GM12891 (cell line): ENCODE measurements around the gene SLC13A3.

Experiments
- DNase-seq: peaks from one replicate; pipeline ENCODE4 v3.0.0; 2011; ENCODE audit warnings: low spot score; ENCODE audit not compliant: insufficient read length
- FAIRE-seq: peaks from 2 replicates; lab custom pipeline; 2011; peaks lifted over from hg19 to GRCh38; lab: Jason Lieb, UNC
- PAX5 ChIP-seq: IDR thresholded peaks from 2 replicates; pipeline ENCODE4 v1.6.1; 2011; ENCODE audit warnings: low read length, moderate library complexity, mild to moderate bottlenecking; ENCODE audit not compliant: insufficient read depth, severe bottlenecking
- POLR2A ChIP-seq: IDR thresholded peaks from 2 replicates; pipeline ENCODE4 v1.6.1; 2011; ENCODE audit warnings: low read depth, low read length, control low read depth
- POLR2AphosphoS5 ChIP-seq: IDR thresholded peaks from 2 replicates; pipeline ENCODE4 v1.6.1; 2011; ENCODE audit warnings: low read depth, low read length, control low read depth
- POU2F2 ChIP-seq: IDR thresholded peaks from 2 replicates; pipeline ENCODE4 v1.6.1; 2011; ENCODE audit warnings: low read depth, mild to moderate bottlenecking, control low read depth, low read length, moderate library complexity
- SPI1 ChIP-seq: IDR thresholded peaks from 2 replicates; pipeline ENCODE4 v1.6.1; 2011; ENCODE audit warnings: low read depth, low read length, control low read depth
- TAF1 ChIP-seq: IDR thresholded peaks from 2 replicates; pipeline ENCODE4 v1.6.1; 2011; ENCODE audit warnings: low read depth, low read length, control low read depth

Gene SLC13A3

DNA sequence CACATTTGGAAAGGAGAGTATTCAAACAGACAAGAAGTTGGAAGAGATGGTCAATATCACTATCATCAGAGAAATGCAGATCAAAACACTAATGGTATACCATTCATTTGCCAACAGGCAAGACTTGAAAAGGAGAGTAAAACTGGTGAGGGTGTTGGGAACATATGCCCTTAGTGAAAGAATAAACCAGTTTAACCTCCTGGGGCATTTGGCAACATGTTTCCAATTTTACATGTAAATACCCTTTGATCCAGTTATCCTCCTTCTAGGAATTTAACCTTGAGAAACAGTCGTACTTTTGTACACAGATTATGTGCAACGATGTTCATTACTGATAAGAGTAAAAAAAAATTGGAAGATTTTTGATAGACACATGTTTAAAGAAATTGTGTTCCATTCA, 66.8 kb downstream of the SLC13A3 start:
- DNase-seq (no peak), FAIRE-seq (no peak)
- TF ChIP-seq POLR2A (no peak), SPI1 (no peak), POLR2AphosphoS5 (no peak), PAX5 (no peak), TAF1 (no peak), POU2F2 (no peak)

DNA sequence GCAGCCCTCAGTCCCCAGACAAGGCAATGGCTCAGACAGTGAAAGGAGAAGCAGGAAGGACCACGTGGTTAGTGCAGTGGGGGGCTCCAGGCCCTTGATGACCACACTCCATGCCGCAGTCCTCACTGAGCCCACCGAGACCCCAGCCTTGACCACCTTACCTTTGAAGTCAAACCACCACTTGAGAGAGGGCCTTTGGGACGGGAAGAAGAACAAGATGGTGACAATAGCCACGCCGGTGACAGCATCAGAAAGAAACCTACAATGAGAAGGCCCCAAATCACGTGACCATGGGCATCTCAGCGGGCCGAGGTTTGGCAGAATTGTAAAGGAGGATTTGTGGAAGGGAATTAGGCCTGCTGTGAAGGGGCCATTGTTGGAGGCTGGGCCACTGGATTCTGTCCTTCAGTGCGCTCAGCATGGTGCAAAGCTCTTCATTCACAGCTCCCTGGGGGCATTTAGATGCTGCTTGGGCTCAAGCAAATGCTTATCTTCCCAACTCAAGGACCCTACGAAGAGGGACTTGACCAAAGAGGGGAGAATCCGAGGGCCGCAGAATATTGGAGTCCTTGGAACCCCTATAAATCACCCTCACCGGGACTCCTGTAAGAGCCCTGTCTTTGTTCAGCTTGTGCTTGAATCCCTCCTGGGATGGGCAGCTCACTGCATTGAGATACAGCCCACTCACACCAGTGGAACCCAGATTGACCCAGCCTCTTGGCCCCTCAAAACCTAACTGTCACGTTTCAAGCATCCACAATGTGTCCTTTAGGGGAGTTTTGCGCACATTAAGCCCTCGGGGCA, 67.6 kb downstream of the SLC13A3 start:
- TF ChIP-seq PAX5 = no peak
- TF ChIP-seq POU2F2 = no peak
- no peak for TF ChIP-seq TAF1
- no peak for TF ChIP-seq POLR2A
- no peak for TF ChIP-seq SPI1
- TF ChIP-seq POLR2AphosphoS5 = no peak
- FAIRE-seq (no peak), DNase-seq (no peak)

DNA sequence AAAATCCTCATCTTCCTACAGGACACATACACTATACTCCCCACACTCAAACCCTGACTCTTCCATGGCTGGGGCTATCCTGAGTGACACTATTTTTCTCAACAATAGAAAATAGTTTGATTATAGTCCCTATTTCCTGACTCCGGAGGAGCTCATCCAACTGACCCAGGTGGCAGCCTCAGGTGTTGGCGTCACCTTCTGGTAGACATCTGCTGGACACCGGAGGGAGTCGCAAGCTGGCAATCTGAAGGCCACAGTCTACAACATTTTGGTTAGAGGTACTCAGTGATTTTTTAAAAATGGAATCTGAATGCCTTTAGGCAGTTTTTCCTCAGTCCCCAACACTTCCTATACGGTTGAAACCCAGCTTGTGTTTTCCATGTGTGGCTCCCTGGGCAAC, 68.6 kb downstream of the SLC13A3 start:
- DNase-seq (no peak), FAIRE-seq (no peak)
- TF ChIP-seq POLR2AphosphoS5 (no peak), POU2F2 (no peak), POLR2A (no peak), PAX5 (no peak), TAF1 (no peak), SPI1 (no peak)

DNA sequence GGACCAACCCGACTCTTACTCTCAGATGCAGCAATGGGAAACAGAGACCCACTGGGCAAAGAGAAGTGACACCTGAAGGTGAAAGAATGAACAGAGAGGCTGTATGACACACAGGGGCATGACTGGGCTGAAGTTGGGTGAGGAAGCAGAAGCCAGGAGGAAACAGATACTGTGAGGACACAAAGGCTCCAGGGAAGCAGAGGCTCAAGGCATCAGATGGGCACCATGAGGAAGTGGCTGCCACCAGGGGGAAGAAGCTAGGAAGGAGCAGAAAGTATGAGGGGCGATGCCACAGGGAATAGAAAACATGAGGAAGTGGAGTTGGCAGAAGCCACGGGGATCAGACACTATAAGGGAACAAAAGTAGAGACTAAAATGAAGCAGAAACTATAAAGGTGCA, 69.9 kb downstream of the SLC13A3 start:
- DNase-seq (no peak), FAIRE-seq (no peak)
- no peak for TF ChIP-seq PAX5

DNA sequence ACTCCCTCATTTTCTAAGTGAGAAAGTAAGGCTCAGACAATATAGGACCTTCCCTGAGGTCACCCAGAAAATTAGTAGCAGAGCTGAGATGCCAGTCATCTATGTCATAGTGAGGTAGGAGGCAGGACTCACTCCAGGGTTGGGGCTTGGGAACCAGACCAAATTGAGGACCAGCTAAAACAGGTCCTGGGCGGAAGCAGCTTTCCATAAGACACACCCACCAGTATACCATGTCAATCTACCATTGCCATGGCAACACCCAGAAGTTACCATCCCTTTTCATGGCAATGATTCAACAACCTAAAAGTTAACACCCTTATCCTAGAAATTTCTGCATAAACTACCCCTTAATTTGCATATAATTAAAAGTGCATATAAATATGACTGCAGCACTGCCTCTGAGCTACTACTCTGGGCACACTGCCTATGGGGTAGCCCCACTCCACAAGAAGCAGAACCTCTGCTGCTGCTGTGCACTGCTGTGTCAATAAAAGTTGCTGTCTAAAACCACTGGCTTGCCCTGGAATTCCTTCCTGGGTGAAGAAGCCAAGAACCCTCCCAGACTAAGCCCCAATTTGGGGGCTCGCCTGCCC, 70.5 kb downstream of the SLC13A3 start:
- no peak for DNase-seq
- no peak for FAIRE-seq
- TF ChIP-seq PAX5 (no peak), TAF1 (no peak)

DNA sequence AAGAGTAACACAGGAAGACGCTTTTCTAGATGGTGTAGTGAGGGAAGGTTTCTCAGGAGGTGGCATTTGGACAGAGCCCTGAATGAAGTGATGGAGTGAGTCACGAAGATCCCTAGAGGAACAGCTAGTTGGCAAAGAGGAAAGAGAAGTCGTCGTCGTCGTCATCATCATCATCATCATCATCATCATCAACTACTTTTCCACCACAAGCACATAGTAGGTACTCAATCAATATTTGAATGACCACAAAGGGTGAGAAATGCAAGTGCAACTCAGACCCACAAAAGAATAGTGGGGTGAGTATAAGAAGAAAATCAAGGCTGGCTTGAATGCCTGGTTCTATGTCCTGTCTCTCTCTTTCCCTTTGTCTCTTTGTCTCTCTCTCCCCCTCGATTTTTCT, 72.5 kb downstream of the SLC13A3 start:
- no peak for FAIRE-seq
- no peak for DNase-seq
- TF ChIP-seq POLR2AphosphoS5 (no peak), SPI1 (no peak), POLR2A (no peak), TAF1 (no peak), POU2F2 (no peak), PAX5 (no peak)

DNA sequence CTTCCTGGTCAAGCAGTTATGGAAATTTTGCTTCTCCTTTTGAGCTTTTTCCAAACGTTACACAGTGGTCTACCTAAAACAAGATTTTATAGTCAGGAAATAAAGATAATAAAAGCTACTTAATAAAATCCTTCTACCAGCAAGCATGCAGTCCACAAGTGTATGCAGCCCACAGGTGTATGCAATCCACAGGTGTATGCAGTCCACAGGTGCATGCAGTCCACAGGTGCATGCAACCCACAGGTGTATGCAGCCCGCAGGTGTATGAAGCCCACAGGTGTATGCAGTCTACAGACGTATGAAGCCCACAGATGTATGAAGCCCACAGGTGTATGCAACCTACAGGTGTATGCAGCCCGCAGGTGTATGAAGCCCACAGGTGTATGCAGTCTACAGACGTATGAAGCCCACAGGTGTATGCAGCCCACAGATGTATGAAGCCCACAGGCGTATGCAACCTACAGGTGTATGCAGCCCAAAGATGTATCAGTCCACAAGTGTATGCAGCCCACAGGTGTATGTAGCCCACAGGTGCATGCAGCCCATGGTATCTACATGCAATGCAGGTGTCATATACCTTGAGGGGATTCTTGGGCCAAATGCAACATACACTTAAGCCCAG, 74.4 kb downstream of the SLC13A3 start:
- FAIRE-seq (no peak), DNase-seq (no peak)
- TF ChIP-seq SPI1 = no peak

DNA sequence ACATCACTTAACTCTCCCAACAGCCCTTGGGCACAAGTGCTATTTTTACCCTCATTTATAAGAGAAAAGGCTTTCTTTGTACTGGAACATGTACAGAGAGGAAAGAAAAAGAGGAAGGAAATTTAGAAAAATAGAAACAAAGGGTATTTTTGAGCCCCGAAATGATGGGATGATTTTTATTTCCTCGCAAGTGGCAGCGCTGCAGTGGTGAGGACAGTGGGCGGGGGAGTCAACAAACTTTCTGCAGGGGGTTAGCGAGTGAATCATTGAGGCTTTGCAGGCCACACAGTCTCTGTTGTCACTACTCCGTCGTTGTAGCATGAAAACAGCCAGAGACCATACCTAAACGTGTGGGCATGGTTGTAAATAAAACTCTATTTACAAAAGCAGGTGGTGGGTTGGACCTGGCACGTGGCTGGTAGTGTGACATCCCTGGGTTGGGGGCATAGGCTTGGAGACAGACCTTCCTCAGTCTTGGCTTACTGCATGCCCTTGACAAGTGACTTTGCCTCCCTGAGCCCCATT, 75.3 kb downstream of the SLC13A3 start:
- DNase-seq (no peak), FAIRE-seq (no peak)
- TF ChIP-seq POLR2A = no peak
- no peak for TF ChIP-seq POLR2AphosphoS5
- TF ChIP-seq SPI1 = no peak
- TF ChIP-seq TAF1 = no peak
- no peak for TF ChIP-seq PAX5
- no peak for TF ChIP-seq POU2F2

DNA sequence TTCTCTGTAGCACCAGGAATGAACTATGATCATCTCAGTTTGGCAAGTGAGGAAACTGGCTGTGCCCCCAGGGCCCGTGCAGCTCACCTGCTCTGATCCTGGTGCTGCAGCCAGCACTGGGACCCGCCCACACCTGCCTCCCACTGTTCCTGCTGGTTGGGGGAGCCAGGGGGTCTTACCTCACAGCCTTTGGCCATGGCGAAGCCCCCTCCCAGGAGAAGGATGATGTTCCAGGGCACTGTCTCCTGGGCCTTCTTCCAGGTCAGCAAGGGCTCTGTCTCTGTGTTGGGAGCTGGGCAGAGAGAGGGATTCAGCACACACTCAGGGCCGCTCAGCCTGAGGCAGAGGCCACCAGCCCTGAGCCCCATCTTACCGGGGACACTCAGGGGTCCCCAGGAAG, 75.9 kb downstream of the SLC13A3 start:
- FAIRE-seq = no peak
- no peak for DNase-seq
- TF ChIP-seq SPI1 (no peak), POLR2AphosphoS5 (no peak), PAX5 (no peak), POLR2A (no peak), POU2F2 (no peak), TAF1 (no peak)
